Epithelial cell of esophagus (primary cell): ENCODE measurements around the gene ERC2.

Experiments used
- DNase-seq: peaks from one replicate; pipeline ENCODE4 v3.0.0; 2010; ENCODE audit warnings: low read depth
- H3K4me3 ChIP-seq: 2 replicates; pipeline ENCODE4 v1.5.1; 2011; ENCODE audit warnings: mild to moderate bottlenecking, low read length, control low read depth
- TF ChIP-seq, protein P1 (sequence below): IDR thresholded peaks from 2 replicates; pipeline ENCODE4 v1.5.1; 2011; ENCODE audit warnings: low read depth, mild to moderate bottlenecking, low read length, control low read depth, inconsistent platforms; ENCODE audit not compliant: insufficient read depth; ENCODE audit errors: missing control alignments

Gene ERC2

DNA sequence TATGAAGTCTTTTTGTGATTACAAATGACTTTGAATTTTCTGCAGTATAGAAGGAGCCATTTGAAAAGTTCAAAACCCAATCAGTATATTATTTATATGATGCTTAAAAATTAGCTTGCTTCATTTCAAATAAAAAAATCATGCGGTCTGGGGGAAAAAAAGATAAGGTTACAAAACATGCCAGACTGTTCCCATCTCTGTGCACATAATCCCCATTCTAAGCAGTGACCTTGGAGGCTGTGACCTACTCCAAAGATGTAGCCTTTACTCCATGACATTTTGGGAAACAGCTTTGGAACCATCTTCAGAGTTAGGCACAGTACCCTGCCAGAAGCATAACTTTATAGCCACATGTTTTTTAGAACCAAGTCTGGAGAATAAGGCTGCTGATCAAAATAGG lies 533.5 kb downstream of the ERC2 start:
- TF ChIP-seq, protein P1, sequence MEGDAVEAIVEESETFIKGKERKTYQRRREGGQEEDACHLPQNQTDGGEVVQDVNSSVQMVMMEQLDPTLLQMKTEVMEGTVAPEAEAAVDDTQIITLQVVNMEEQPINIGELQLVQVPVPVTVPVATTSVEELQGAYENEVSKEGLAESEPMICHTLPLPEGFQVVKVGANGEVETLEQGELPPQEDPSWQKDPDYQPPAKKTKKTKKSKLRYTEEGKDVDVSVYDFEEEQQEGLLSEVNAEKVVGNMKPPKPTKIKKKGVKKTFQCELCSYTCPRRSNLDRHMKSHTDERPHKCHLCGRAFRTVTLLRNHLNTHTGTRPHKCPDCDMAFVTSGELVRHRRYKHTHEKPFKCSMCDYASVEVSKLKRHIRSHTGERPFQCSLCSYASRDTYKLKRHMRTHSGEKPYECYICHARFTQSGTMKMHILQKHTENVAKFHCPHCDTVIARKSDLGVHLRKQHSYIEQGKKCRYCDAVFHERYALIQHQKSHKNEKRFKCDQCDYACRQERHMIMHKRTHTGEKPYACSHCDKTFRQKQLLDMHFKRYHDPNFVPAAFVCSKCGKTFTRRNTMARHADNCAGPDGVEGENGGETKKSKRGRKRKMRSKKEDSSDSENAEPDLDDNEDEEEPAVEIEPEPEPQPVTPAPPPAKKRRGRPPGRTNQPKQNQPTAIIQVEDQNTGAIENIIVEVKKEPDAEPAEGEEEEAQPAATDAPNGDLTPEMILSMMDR = no peak
- no peak overlapping the region for H3K4me3 ChIP-seq
- DNase-seq = no peak

DNA sequence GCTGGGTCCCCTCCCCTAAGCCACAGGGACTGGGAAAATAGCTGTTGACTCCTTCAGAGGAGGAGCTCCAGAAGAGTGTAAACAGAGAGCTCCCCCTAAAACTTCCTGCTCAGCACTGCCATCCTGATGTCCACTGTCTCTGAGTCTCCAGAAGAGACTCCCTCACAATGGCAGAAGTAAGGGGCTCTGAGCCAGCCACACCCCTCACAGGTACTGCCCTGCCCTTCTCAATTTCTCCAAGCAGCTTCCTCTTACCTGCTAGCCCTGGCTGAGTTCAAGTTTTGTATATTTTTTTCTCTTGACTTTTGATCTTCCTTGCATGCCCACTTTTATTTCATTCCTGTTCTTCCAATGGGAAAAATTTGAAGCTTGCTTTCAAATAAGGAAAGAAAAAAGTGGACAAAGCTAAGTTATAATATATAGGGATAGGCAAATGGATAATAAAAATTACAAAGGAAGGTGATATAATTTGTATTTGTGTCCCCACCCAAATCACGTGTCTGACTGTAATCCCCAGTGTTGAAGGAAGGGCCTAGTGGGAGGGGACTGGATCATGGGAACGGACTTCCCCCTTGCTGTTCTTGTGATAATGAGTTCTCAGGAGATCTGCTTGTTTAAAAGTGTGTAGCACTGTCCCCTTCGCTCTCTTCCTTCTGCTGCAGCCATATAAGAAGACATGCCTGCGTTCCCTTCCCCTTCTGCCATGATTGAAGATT lies 539.0 kb downstream of the ERC2 start:
- TF ChIP-seq, protein P1 = no peak
- no peak overlapping the region for H3K4me3 ChIP-seq
- DNase-seq = no peak

DNA sequence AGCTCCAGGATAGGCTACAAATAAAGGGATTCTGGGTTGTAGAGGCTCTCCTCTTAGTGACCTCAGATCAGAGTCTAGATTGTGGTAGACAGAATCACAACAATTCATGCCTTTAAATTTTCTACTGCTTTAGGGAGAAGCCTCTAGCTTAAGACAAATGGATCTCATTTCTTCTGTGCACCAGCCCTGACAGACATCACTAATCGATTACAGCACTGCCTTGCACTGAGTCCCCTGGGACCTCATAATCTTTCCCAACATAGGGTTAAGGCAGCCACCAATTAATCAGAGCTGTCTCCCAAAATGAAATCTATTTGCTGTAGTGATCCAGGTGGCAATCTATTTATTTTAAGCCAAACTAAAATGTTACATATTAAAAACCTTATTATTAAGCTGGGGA lies 544.6 kb downstream of the ERC2 start:
- TF ChIP-seq, protein P1 = no peak
- DNase-seq = no peak
- H3K4me3 ChIP-seq = no peak overlapping the region

DNA sequence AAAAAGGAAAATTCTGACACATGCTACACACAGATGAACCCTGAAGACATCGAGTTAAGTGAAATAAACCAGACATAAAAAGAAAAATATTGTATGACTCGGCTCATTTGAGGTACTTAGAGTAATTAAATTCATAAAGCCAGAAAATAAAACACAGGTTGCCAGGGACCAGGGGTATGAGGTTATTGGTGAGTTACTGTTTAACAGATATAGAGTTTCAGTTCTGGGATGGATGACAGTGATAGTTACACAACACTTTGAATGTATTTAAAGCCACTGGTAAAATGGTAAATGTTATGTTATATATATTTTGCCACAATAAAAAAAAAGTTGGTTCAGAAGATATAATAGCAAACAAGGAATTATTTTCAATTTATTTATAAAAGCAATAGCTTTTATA lies 545.1 kb downstream of the ERC2 start:
- TF ChIP-seq, protein P1 = no peak
- H3K4me3 ChIP-seq = no peak overlapping the region
- no peak for DNase-seq

DNA sequence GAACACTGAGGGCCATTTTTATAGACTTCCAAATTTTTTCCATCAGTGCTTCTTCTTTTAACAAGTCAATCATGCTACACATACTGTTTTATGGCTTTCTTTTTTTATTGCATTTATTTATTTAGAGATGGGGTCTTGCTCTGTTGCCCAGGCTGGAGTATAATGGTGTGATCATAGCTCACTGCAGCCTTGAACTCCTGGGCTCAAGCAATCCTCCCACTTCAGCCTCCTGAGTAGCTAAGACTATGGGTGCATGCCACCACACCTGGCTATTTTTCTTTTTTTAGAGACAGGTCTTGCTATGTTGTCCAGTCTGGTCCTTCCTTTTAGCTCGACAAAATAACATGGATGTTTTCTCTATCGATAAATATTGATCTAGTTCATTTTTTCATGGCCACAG lies 555.4 kb downstream of the ERC2 start:
- TF ChIP-seq, protein P1 = no peak
- H3K4me3 ChIP-seq = no peak overlapping the region
- DNase-seq = no peak

DNA sequence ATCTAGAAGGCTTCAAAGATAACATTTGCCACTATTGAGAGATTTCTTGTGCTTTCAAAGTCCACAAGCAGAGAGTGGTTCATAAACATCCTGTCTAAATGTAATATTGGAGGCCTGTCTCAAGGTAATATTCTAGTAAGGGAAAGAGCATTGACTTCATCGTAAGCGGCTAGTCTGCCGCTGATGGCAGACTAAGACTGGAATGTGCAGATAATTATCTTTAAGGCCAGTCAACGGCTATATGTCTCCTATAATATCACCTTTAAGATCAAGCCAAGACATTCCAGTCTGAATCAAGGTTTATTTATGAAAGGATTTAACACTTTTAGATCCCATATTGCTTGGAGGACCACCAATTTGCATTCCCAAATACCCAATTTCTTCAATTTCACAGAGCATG lies 557.0 kb downstream of the ERC2 start:
- H3K4me3 ChIP-seq = no peak overlapping the region
- TF ChIP-seq, protein P1 = no peak
- DNase-seq = no peak

DNA sequence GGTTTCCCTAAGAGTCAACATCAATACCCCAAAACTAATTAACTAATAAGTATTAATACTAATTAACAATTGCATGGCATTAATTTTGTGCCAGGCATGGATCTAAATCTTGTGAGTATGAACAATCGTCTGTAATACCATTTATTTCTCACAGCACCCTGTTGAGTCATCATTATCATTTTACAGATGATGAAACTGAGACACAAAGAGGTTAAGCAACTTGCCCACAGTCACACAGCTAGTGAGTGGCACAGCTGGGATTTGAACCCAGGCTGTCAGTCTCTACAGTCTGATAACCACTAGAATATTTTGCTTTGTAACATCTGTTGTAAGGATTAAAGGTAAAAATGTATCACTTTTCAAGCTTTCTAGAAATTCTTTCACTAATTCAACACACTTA lies 557.7 kb downstream of the ERC2 start:
- peak; percentile 56 for DNase-seq

More for the DNA sequence above, 557.7 kb downstream of the ERC2 start:
- TF ChIP-seq, protein P1 = no peak
- H3K4me3 ChIP-seq = no peak overlapping the region
